Stimulated activated naive CD8-positive, alpha-beta T cell treated with anti-CD3 and anti-CD28 coated beads, Interleukin-15, amount 100 ng/mL, for 72 hours (primary cell): ENCODE results near the gene OR51F2.

ENCODE experiments used
- ATAC-seq: fragments of 150-1000 bp; cut with Tn5 transposase; 2 replicates; pipeline ENCODE4 v1.10.0; 2021; ENCODE audit warnings: mild to moderate bottlenecking, moderate library complexity
- DNase-seq, 2 donors: peaks; one replicate each; pipeline ENCODE4 v3.0.0; 2021 to 2022
- H3K27ac Mint-ChIP-seq, 2 donors: one replicate each; pipeline ENCODE4 v1.8.0; 2022; ENCODE audit warnings: mild to moderate bottlenecking in 2 of 2, mixed read lengths in 2 of 2, moderate library complexity in 2 of 2
- H3K27me3 Mint-ChIP-seq: one replicate; pipeline ENCODE4 v1.8.0; 2022; ENCODE audit warnings: mixed read lengths
- H3K4me1 Mint-ChIP-seq: one replicate; pipeline ENCODE4 v1.8.0; 2022; ENCODE audit warnings: mild to moderate bottlenecking, mixed read lengths
- H3K4me3 Mint-ChIP-seq, 2 donors: one replicate each; pipeline ENCODE4 v1.8.0; 2022; ENCODE audit warnings: mild to moderate bottlenecking in 2 of 2, mixed read lengths in 2 of 2, moderate library complexity in 1 of 2
- H3K9me3 Mint-ChIP-seq, 2 donors: one replicate each; pipeline ENCODE4 v1.8.0; 2022; ENCODE audit warnings: mixed read lengths in 2 of 2

OR51F2 gene

GRCh38 chr11:4862447-4863236 is 41.5 kb downstream of the OR51F2 start:
- no peak overlapping the region for H3K27ac Mint-ChIP-seq
- H3K9me3 Mint-ChIP-seq: peaks cover 5 to 6% of the 10 kb centered on the region in 2 donors
- H3K4me1 Mint-ChIP-seq: no peaks in the 10 kb centered on the region
- no peaks in the 10 kb centered on the region for H3K27me3 Mint-ChIP-seq
- H3K4me3 Mint-ChIP-seq: no peak overlapping the region
- no peak for ATAC-seq
- no peak for DNase-seq

GRCh38 chr11:4863876-4864275 is 42.8 kb downstream of the OR51F2 start:
- H3K4me3 Mint-ChIP-seq: no peak overlapping the region
- ATAC-seq (no peak), DNase-seq (no peak)
- no peaks in the 10 kb centered on the region for H3K4me1 Mint-ChIP-seq
- H3K27ac Mint-ChIP-seq: peak overlapping the region in 1 of 2 donors; percentile 44
- H3K27me3 Mint-ChIP-seq: no peaks in the 10 kb centered on the region
- peaks cover 5 to 12% of the 10 kb centered on the region in 2 donors for H3K9me3 Mint-ChIP-seq

GRCh38 chr11:4865855-4866254 is 44.7 kb downstream of the OR51F2 start:
- Mint-ChIP-seq H3K27me3 (no peaks in the 10 kb centered on the region), H3K27ac (no peak overlapping the region), H3K4me3 (no peak overlapping the region), H3K9me3 (peaks cover 4 to 6% of the 10 kb centered on the region in 2 donors), H3K4me1 (no peaks in the 10 kb centered on the region)
- no peak for ATAC-seq
- DNase-seq: no peak
